Suprapubic skin (tissue), 4 donors: ENCODE results near the gene NGDN. TPM values are rescaled to one million over a fixed set of nuclear protein-coding genes. Genes with fewer than 3 reads are reported as not detected.

Source experiments
- DNase-seq, 2 donors: peaks; one replicate each; pipeline ENCODE4 v3.0.0-alpha.2; 2019; ENCODE audit warnings: low spot score in 2 of 2
- H3K27ac ChIP-seq: fragments of 200-600 bp; sonication (generic); one replicate; pipeline ENCODE4 v1.5.1; 2019
- H3K27me3 ChIP-seq: fragments of 200-600 bp; sonication (generic); one replicate; pipeline ENCODE4 v1.5.1; 2019
- H3K36me3 ChIP-seq: fragments of 200-600 bp; sonication (generic); one replicate; pipeline ENCODE4 v1.5.1; 2019
- H3K4me1 ChIP-seq: fragments of 200-600 bp; sonication (generic); one replicate; pipeline ENCODE4 v1.5.1; 2019
- H3K4me3 ChIP-seq: fragments of 200-600 bp; sonication (generic); one replicate; pipeline ENCODE4 v1.5.1; 2019; ENCODE audit warnings: mild to moderate bottlenecking
- H3K9me3 ChIP-seq: fragments of 200-600 bp; sonication (generic); one replicate; pipeline ENCODE4 v1.5.1; 2019
- EP300 ChIP-seq: sonication (generic); formaldehyde crosslinking; IDR thresholded peaks from one replicate; pipeline ENCODE4 v1.6.1; 2017; ENCODE audit warnings: antibody characterized with exemption
- POLR2A ChIP-seq, 2 donors: fragments of 450-650 bp; IDR thresholded peaks; one replicate each; pipeline ENCODE4 v1.6.1; 2017; ENCODE audit warnings: antibody characterized with exemption in 2 of 2, mild to moderate bottlenecking in 2 of 2, moderate library complexity in 2 of 2
- POLR2AphosphoS5 ChIP-seq, 3 donors: sonication (generic); formaldehyde crosslinking; IDR thresholded peaks; one replicate each; pipeline ENCODE4 v1.6.1; 2017; ENCODE audit warnings: antibody characterized with exemption in 3 of 3
- WGBS: methylation state at CpG from one replicate; pipeline ENCODE4 v1.1.5; 2018; 5-methylcytosine and 5-hydroxymethylcytosine counted together
- total RNA-seq, 4 donors: library from RNA; depleted of rRNA; stranded (reverse); fragments of >200 nt; gene quantifications; one replicate each; pipeline ENCODE4 v1.1.0, GENCODE V29; 2016
- TF ChIP-seq, protein P1 (sequence below), 2 donors: fragments of 200-600 bp in 1 of 2; fragments of 450-650 bp in 1 of 2; sonication (generic) in 1 of 2; IDR thresholded peaks; one replicate each; pipeline ENCODE4 v1.5.1; 2016 to 2019; ENCODE audit warnings: antibody characterized with exemption in 2 of 2, mild to moderate bottlenecking in 1 of 2, moderate library complexity in 1 of 2

Gene NGDN
- total RNA-seq, 4 donors from 2014 or later: 31.1 to 61.4 (median 46.5) TPM

DNA sequence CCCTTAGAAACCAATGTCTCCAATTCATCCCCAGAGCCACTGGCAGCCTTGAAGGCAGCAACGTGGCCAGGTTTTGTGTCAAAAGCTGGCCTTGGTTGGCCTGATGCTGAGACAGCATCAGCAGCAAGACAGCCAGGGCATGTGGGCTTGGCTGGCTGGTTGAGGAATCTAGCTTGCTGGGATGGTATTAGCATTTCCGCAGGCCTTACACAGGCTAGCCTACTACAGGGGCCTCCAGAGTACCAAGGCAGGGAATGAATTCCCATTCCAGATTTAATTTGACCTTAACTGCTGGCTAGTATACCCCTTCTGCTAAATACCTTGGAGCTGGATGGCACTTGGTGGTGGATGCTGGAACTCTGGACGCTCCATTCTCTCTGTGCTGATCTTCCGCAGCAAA, 15.8 kb downstream of the NGDN start:
- TF ChIP-seq POLR2AphosphoS5 (IDR thresholded peaks at IDR 0.05) (no peak), EP300 (no peak), POLR2A (IDR thresholded peaks at IDR 0.05) (no peak)
- TF ChIP-seq, protein P1, sequence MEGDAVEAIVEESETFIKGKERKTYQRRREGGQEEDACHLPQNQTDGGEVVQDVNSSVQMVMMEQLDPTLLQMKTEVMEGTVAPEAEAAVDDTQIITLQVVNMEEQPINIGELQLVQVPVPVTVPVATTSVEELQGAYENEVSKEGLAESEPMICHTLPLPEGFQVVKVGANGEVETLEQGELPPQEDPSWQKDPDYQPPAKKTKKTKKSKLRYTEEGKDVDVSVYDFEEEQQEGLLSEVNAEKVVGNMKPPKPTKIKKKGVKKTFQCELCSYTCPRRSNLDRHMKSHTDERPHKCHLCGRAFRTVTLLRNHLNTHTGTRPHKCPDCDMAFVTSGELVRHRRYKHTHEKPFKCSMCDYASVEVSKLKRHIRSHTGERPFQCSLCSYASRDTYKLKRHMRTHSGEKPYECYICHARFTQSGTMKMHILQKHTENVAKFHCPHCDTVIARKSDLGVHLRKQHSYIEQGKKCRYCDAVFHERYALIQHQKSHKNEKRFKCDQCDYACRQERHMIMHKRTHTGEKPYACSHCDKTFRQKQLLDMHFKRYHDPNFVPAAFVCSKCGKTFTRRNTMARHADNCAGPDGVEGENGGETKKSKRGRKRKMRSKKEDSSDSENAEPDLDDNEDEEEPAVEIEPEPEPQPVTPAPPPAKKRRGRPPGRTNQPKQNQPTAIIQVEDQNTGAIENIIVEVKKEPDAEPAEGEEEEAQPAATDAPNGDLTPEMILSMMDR (IDR thresholded peaks at IDR 0.05): no peak

DNA sequence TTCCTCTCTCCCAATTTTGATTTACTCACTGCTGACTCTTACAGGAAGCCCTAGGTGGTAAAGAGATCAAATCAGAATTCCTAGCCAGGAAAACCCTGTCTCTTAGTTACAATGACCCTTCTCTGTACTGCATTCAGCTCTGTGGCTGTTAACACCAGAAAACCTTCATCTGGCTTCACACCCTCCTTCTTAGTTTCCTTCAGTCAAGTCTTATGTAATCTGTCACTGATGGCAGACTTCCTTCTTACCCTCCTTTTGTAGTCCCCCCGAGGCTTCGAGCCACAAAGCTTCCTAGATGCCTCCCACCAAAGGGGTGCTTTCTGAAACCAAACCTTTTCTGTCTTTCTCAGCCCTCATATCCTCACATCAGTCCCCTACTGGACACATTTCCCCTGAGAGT, 16.5 kb downstream of the NGDN start:
- TF ChIP-seq EP300: no peak
- TF ChIP-seq, protein P1 (IDR thresholded peaks at IDR 0.05): no peak
- no peak for TF ChIP-seq POLR2AphosphoS5 (IDR thresholded peaks at IDR 0.05)
- no peak for TF ChIP-seq POLR2A (IDR thresholded peaks at IDR 0.05)
- Histone ChIP-seq H3K36me3 (peaks cover 14% of the 10 kb centered on the region), H3K4me3 (no peak overlapping the region), H3K27ac (no peak overlapping the region), H3K4me1 (no peaks in the 10 kb centered on the region), H3K9me3 (no peaks in the 10 kb centered on the region), H3K27me3 (no peaks in the 10 kb centered on the region)
- DNase-seq: no peak
- WGBS: 87% methylated on average over 2 of the region's 2 CpGs

More for the DNA sequence above, 15.8 kb downstream of the NGDN start:
- Histone ChIP-seq H3K27ac (no peak overlapping the region), H3K9me3 (no peaks in the 10 kb centered on the region), H3K4me3 (no peak overlapping the region), H3K36me3 (peaks cover 19% of the 10 kb centered on the region), H3K27me3 (no peaks in the 10 kb centered on the region), H3K4me1 (no peaks in the 10 kb centered on the region)
- no peak for DNase-seq
- WGBS: 88% methylated on average over 4 of the region's 4 CpGs

DNA sequence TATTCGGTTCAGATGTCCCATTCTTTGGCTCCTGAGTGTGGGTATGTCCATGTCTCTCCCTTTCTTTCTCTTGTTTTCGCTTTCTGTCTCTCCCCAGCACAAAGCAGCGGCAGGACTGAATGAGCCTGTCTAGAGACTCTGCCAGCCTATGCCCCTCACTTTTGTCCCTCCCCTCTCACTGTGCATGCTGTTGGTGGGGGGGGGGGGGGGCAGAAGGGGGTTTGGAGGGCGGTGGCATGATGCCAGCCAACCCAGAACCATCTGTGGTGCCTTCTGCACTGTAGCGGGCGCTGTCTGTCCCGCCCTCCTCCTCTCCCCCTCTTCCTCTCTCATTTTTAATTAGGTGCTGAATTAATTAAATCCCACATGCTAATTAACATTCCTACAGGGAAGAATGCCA, 17.7 kb downstream of the NGDN start:
- H3K4me3 ChIP-seq: no peak overlapping the region
- peaks cover 19% of the 10 kb centered on the region for H3K36me3 ChIP-seq
- no peaks in the 10 kb centered on the region for H3K4me1 ChIP-seq
- no peak for DNase-seq
- no peak overlapping the region for H3K27ac ChIP-seq
- 83% methylated on average over 7 of the region's 7 CpGs for WGBS
- H3K9me3 ChIP-seq: no peaks in the 10 kb centered on the region
- no peak for TF ChIP-seq POLR2AphosphoS5 (IDR thresholded peaks at IDR 0.05)
- TF ChIP-seq EP300: no peak
- no peak for TF ChIP-seq POLR2A (IDR thresholded peaks at IDR 0.05)
- TF ChIP-seq, protein P1 (IDR thresholded peaks at IDR 0.05): no peak
- H3K27me3 ChIP-seq: no peaks in the 10 kb centered on the region

DNA sequence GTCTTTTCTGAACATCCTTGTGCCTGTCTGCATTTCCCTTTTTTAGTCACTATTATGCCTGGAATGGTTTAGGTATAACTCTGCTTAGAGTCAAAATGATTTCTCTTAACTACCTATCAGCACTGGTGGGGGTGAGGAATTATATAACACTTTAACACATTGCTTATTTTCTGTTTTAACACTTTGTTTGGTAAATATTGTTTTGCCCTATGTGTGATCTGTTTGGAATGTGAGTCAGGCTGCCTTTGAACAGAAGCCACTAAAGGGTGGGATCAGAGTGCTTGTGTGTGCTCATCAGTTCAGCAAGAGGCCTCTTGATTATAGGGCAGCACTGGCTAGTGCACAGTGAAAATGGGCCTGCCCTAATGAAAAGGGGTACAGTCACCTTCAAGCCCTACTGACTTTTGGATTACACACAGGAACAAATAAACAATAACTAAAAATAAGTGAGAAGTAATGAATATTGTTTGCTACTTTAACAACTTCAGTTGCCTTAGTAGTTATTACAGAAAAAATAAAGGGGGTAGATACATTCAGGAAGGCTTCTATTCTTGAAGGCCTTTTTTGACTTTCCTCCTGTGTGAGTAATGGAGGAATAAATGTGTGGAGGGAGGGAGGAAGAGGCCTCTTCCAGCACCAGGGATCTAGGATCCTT, 23.2 kb downstream of the NGDN start:
- TF ChIP-seq POLR2AphosphoS5 (IDR thresholded peaks at IDR 0.05) (no peak), EP300 (no peak), POLR2A (IDR thresholded peaks at IDR 0.05) (no peak)
- TF ChIP-seq, protein P1 (IDR thresholded peaks at IDR 0.05): no peak
- Histone ChIP-seq H3K27ac (no peak overlapping the region), H3K4me3 (no peak overlapping the region), H3K27me3 (no peaks in the 10 kb centered on the region), H3K9me3 (no peaks in the 10 kb centered on the region), H3K4me1 (no peaks in the 10 kb centered on the region), H3K36me3 (peaks cover 4% of the 10 kb centered on the region)
- DNase-seq: no peak

DNA sequence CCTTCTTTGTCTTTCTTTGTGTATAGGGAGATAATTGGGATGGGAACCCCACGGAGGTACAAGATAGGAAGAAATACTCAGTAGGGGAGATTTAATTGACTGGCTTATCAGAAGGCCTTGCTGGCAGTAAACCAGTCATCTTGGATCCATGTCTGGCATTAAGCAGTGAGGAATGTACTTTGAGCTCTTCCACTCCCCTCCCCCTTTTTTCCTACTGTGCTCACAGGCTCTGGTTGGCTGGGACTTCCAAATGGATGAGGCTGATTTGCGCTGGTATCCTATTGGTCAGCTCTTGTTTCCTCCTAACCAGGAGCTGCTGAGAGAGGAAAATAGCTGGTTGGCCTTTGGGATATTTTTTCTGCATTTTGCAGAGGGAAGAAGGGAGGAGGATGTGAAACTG, 24.7 kb downstream of the NGDN start:
- Histone ChIP-seq H3K27ac (no peak overlapping the region), H3K9me3 (no peaks in the 10 kb centered on the region), H3K4me1 (no peaks in the 10 kb centered on the region), H3K4me3 (no peak overlapping the region), H3K27me3 (no peaks in the 10 kb centered on the region), H3K36me3 (peaks cover 4% of the 10 kb centered on the region)
- 72% methylated on average over 2 of the region's 2 CpGs for WGBS
- no peak for DNase-seq
- TF ChIP-seq EP300: no peak
- TF ChIP-seq, protein P1 (IDR thresholded peaks at IDR 0.05): no peak
- no peak for TF ChIP-seq POLR2AphosphoS5 (IDR thresholded peaks at IDR 0.05)
- no peak for TF ChIP-seq POLR2A (IDR thresholded peaks at IDR 0.05)
